AG09319 (cell line): ENCODE measurements around the gene MLLT6.

ENCODE experiments used
- DNase-seq: peaks from one replicate; pipeline ENCODE4 v3.0.0-alpha.2; 2010; ENCODE audit warnings: low read depth; ENCODE audit errors: extremely low read depth
- TF ChIP-seq, protein P1 (sequence below): IDR thresholded peaks from 2 replicates; pipeline ENCODE4 v1.5.1; 2011; ENCODE audit warnings: low read depth, mild to moderate bottlenecking, inconsistent platforms, low read length, moderate library complexity

MLLT6 gene

DNA sequence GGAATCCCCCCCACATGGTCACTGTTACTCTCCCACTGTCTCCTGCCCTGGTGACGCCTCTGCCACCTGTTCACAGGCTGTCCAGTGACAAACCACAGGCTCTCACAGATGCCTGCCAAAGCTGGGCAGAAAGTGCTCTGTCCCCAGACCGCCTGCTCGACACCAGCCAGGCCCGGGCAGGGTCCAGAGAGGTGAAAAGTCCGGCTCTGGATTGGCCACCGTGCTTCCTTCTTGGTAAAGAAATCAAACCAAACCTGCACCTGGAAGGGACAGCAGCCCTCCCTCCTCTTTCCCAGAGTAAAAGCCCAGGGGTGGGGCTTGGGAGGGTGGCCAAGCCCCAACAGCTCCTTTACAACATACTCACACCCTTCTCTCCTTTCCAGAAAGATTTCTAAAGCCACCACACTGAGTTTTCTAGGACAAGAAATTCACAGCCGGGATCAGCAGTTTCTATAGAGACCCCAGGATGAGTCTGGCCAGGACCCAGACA is 36.9 kb downstream of the MLLT6 start:
- DNase-seq: no peak
- TF ChIP-seq, protein P1, sequence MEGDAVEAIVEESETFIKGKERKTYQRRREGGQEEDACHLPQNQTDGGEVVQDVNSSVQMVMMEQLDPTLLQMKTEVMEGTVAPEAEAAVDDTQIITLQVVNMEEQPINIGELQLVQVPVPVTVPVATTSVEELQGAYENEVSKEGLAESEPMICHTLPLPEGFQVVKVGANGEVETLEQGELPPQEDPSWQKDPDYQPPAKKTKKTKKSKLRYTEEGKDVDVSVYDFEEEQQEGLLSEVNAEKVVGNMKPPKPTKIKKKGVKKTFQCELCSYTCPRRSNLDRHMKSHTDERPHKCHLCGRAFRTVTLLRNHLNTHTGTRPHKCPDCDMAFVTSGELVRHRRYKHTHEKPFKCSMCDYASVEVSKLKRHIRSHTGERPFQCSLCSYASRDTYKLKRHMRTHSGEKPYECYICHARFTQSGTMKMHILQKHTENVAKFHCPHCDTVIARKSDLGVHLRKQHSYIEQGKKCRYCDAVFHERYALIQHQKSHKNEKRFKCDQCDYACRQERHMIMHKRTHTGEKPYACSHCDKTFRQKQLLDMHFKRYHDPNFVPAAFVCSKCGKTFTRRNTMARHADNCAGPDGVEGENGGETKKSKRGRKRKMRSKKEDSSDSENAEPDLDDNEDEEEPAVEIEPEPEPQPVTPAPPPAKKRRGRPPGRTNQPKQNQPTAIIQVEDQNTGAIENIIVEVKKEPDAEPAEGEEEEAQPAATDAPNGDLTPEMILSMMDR: no peak

DNA sequence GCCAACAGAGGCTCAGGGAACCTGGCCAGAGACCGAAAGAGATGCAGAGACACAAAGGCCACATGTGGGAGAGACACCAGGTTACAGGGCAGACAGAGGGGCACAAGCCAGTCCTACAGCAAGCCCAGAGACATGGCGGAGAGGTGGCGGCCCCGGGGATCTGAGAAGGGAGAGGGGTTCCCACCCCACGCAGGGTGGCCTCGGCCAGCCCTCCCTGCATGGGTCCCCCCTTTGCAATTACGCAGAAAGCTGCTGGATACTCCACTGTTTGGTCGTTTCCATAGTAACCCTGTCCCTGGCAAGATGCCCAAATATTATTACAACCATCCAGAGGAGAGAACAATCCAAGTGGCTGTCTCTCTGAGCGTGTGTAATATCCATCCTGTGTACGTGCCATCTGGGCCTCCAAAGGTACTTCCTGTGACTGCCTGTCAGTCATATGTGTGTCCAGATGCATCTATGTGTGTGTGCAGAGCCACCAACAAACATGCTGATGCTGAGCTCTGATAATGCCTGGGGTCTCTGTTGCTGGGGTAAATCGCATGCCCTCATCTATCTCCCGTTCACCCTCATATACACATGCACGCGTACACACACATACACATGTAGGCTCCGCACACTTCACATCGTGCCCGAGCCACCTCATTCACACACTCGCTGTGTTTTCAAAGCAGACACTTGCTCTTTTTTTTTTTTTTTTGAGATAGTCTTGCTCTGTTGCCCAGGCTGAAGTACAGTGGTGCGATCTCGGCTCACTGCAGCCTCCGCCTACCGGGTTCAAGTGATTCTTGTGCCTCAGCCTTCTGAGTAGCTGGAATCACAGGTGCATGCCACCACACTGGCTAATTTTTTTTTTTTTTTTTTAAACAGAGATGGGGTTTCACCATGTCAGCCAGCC is 37.6 kb downstream of the MLLT6 start:
- TF ChIP-seq, protein P1: no peak
- peak; percentile 70 for DNase-seq

DNA sequence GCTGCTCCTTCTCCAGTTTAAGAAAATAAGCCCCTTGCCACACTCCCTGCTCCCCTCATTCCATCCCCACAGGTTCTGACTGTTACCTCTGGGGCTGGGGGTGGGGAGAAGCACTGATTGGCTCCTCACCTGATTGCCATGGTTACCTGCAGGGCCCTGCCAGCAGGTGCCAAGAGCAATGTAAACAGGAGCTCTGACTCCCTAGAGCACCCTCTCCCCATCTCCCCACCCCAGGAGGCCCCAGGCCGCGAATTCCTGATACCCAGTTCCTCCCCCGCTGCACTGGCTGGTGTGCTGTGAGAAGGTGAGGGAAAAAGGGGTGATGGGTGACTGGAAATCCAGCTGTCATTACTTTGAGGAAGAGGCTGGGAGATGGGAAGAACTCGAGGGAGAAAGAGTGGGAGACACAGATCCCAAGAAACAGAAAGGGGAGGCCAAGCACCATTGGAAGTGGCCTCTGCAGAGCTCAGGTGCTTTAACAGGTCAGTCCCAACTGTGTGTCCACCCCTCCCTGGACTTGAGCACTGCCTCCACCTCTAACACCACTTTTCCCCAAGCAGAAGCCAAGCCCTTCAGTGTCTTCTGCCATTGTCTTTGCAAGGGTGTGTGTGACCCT is 38.6 kb downstream of the MLLT6 start:
- TF ChIP-seq, protein P1: no peak
- DNase-seq: no peak

DNA sequence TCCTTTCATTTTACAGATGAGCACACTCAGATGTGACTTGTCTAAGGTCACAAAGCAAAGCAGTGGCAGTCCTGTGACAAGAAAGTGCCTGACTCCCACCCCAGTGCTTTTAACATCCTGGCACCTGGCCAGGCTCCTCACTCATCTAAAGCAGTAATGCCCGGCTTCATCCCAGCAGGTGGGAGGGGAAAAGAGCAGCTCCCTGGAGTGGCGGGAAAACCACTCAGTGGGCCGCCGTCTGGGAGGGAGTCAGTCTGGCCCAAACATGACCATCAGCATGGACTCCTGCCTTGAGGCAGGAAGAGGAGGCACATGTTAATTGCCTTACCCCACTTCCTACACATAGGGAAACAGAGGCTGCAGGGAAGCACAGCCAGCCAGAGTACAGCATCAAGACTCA is 40.5 kb downstream of the MLLT6 start:
- TF ChIP-seq, protein P1: no peak
- no peak for DNase-seq

DNA sequence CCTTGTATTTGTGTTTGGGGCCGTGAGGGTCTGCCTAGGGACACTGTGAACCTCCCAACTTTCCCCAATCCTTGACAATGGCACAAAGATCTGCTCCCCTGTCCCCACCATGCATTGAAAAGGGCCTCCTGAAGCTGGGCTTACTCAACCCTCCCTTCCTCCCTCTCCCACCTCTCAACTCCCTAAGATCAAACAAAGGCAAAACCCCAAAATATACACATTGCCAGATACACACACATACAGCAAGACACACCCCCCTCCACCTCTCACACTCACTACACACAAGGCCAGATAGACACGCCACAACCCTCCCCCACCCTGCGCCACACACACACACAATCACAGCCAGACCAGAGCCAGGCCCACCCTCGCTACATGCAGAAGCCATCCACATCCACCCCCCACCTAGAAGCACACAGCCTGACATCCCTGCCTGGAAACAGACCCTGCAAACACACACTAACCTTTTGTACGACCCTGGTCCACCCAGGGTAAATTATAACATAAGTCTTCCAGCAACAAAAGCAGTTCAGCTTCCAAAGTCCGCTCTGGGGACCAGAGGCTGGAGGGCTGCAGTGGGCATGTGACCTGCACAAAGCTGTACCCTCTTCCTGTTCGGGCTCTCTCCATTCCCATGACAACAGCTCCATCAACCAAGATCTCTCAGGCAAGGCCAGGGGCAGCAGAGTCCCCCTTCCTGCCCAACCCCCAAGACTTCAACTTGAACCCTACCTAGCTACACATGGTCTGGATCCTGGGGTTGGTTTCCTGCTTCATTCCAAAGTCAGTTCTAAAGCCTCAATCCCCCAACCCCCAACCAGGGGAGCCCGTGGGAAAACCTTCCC is 41.2 kb downstream of the MLLT6 start:
- DNase-seq: no peak

DNA sequence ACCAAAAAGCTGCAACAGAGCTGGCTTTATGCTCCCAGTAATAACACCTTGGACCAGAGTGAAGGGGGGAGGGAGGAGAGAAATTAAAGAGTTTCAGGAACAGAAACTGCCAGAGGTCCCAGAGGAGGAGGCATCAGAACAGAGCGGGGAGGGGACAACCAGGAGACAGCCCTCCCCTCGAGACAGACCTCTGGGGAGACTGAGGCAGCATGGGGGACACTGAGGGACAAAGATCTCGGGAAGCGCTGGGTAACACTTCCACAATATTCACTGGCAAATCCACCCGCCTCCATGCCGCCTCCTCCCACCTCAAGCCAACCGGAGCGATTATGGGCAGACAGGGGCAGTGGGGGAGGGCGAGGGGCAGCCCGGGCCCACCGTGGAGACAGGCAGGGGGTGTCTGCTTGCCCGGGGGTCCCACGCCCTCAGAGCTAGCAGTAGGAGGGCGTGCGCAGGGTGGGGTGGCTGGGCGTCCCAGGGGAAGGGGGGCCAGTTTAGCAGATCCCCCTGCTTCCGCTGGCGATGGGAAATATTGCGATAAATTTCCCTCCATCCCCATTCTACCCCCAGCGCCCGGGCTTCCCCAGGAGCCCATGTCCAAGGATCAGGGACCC is 41.9 kb downstream of the MLLT6 start:
- TF ChIP-seq, protein P1: no peak
- no peak for DNase-seq

More for the DNA sequence above, 41.2 kb downstream of the MLLT6 start:
- TF ChIP-seq, protein P1: no peak
